ENCODE results near the gene EDN2. TPM values are rescaled to one million over a fixed set of nuclear protein-coding genes. Genes with fewer than 3 reads are reported as not detected.

Gene EDN2
- polyA plus RNA-seq, 1 experiment: 0.19 TPM

DNA sequence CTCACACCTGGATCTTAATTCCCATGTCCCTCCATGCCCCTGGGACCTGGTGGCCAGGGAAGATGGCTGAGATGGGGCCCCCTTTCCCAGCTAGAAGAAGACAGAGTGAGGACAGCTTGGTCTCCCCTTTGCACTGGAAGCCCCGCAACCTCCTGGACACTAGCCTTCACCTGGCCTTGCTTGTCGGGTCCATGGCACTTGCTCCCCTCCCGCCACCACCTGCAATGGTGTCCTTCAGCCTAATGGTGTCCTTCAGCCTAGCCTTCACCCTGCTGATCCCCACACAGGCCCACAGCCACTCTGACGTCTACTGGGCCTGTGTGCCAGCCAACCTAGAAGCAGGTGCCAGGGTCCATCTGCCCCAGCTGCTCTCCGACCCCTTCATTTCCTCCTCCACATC is 45.9 kb upstream of the EDN2 start:
- Histone ChIP-seq H3K4me3 (ENCODE audit: low read depth, low read length) (no peak overlapping the region), H3K27ac (ENCODE audit: low read depth, low read length) (no peak overlapping the region), H3K27me3 (ENCODE audit: control insufficient read depth, insufficient read depth, low read length) (no peaks in the 10 kb centered on the region), H3K9me3 (ENCODE audit: control insufficient read depth, insufficient read depth, low read length) (peaks cover 9% of the 10 kb centered on the region; the same call in 1 of the 2 replicates)
- CTCF ChIA-PET: no interaction called here
- POLR2A ChIA-PET: interaction anchor here (0.5 kb wide), 1 partner anchor 12 kb away, joined by 7 read pairs; no protein-coding TSS in a partner anchor
- no peak for DNase-seq (ENCODE audit: low read depth, low spot score)
- TF ChIP-seq, protein P1, sequence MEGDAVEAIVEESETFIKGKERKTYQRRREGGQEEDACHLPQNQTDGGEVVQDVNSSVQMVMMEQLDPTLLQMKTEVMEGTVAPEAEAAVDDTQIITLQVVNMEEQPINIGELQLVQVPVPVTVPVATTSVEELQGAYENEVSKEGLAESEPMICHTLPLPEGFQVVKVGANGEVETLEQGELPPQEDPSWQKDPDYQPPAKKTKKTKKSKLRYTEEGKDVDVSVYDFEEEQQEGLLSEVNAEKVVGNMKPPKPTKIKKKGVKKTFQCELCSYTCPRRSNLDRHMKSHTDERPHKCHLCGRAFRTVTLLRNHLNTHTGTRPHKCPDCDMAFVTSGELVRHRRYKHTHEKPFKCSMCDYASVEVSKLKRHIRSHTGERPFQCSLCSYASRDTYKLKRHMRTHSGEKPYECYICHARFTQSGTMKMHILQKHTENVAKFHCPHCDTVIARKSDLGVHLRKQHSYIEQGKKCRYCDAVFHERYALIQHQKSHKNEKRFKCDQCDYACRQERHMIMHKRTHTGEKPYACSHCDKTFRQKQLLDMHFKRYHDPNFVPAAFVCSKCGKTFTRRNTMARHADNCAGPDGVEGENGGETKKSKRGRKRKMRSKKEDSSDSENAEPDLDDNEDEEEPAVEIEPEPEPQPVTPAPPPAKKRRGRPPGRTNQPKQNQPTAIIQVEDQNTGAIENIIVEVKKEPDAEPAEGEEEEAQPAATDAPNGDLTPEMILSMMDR (IDR thresholded peaks at IDR 0.05; ENCODE audit: low read depth, low read length): no peak

DNA sequence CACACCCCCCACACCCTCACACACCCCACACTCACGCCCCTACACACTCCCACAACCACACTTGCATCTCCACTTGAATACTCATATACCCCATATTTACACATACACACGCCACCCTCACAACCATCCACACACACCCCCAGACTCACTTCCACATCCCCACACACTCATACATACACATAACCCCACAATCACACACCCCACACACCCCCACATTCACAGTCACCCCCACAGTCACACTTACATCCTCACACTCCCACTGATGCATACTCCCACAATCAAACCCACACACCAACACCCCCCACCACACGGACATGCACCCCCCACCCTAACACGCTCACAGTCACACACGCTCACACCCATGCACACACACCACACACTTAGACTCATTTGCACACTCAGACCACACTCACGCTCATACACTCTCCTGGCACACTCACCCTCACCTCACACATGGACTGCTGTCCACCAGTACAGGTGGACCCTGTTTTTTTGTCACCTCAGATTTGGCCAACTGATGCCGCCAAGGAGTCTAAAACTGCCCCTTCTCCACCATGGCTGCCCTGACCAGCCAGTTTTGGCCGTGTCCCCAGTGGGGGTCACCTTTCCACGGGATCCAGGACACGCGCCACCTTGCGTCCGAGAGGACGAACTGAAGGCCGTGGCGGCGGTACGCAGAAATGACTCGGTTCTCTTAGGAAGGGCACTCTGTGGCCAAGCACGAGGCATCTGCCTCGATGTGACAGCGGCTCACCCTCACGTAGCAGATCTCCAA is 45.3 kb upstream of the EDN2 start:
- POLR2A ChIA-PET: interaction anchor here (0.5 kb wide), 1 partner anchor 11 kb away, joined by 7 read pairs; no protein-coding TSS in a partner anchor
- DNase-seq (ENCODE audit: low read depth, low spot score): no peak
- CTCF ChIA-PET: no interaction called here

DNA sequence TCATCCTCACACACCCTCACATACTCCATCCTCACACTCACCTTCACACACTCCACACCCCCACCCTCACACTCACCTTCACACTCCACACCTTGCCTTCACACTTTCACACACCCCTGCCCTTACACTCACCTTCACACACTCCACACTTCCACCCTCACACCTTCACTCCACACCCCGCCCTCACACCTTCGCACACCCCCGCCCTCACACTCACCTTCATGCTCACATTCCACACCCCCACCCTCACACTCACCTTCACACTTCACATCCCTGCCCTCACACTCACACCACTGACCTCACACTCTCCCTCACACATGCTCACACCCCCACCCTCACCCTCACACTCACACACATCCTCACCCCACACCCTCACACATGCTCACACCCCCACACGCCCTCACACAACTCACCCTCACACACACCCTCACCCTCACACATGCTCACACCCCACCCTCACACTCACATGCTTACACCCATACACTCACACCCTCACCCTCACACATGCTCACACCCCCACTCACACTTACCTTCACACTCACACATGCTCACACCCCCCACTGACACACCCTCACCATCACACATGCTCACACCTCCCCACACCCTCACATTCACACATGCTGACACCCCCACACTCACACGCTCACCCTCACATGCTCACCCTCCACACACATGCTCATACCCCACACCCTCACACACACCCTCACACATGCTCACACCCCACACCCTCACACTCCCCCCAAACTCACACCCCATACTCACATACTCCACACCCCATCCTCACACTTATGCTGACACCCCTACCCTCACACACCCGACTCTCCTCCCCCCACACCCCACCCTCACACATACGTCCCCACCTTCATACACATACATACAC is 44.5 kb upstream of the EDN2 start:
- no peak for DNase-seq (ENCODE audit: low read depth, low spot score)
- no peak overlapping the region for H3K4me3 ChIP-seq (ENCODE audit: low read depth, low read length)
- POLR2A ChIA-PET: no interaction called here
- H3K9me3 ChIP-seq (ENCODE audit: control insufficient read depth, insufficient read depth, low read length): peaks cover 9% of the 10 kb centered on the region; the same call in 1 of the 2 replicates
- TF ChIP-seq, protein P1 (IDR thresholded peaks at IDR 0.05; ENCODE audit: low read depth, low read length): no peak
- H3K27me3 ChIP-seq (ENCODE audit: control insufficient read depth, insufficient read depth, low read length): no peaks in the 10 kb centered on the region
- CTCF ChIA-PET: no interaction called here
- no peak overlapping the region for H3K27ac ChIP-seq (ENCODE audit: low read depth, low read length)

More for the DNA sequence above, 45.3 kb upstream of the EDN2 start:
- no peak overlapping the region for H3K4me3 ChIP-seq (ENCODE audit: low read depth, low read length)
- no peaks in the 10 kb centered on the region for H3K27me3 ChIP-seq (ENCODE audit: control insufficient read depth, insufficient read depth, low read length)
- TF ChIP-seq, protein P1 (IDR thresholded peaks at IDR 0.05; ENCODE audit: low read depth, low read length): no peak
- H3K9me3 ChIP-seq (ENCODE audit: control insufficient read depth, insufficient read depth, low read length): peaks cover 9% of the 10 kb centered on the region; the same call in 1 of the 2 replicates
- no peak overlapping the region for H3K27ac ChIP-seq (ENCODE audit: low read depth, low read length)

DNA sequence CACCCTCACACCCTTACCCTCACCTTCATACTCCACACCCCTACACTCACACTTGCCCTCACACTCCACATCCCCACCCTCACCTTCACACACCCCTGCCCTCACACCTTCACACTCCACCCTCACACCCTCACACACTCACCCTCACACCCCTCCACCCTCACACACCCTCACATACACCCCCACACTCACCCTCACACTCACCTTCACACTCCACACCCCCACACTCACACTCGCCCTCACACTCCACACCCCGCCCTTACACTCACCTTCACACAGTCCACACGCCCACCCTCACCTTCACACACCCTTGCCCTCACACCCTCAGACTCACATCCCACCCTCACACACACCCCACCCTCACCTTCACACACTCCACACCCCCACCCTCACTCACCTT is 43.6 kb upstream of the EDN2 start:
- Histone ChIP-seq H3K4me3 (ENCODE audit: low read depth, low read length) (no peak overlapping the region), H3K27me3 (ENCODE audit: control insufficient read depth, insufficient read depth, low read length) (no peaks in the 10 kb centered on the region), H3K9me3 (ENCODE audit: control insufficient read depth, insufficient read depth, low read length) (peaks cover 9% of the 10 kb centered on the region; the same call in 1 of the 2 replicates), H3K27ac (ENCODE audit: low read depth, low read length) (no peak overlapping the region)
- ChIA-PET POLR2A (no interaction called here), CTCF (no interaction called here)
- DNase-seq (ENCODE audit: low read depth, low spot score): no peak
- TF ChIP-seq, protein P1 (IDR thresholded peaks at IDR 0.05; ENCODE audit: low read depth, low read length): no peak
